ENCODE results near the gene MMP28. TPM values are rescaled to one million over a fixed set of nuclear protein-coding genes. Genes with fewer than 3 reads are reported as not detected.

MMP28 gene
- total and polyA plus RNA-seq, 7 experiments from 2014 or later, result 2.9 to 33.1 (median 14.8) TPM; not detected in 1

DNA sequence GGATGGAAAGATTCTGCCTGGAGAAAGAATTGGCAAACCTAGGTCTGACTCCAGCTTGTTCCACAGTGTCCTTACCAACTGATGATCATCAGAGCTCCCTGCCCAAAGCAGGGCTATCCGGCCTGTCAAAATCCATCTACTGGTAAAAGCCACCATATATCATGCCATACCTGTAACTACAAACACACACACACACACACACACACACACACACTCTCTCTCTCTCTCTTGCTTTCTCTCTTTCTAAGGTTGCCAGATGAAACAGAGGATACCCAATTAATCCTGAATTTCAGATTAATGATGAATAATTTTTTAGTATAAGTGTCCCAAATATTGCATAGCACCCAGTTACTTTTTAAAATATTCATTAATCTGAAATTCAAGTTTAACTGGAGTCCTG lies 1.5 kb upstream of the MMP28 start:
- ChIA-PET CTCF (interaction anchor here (0.6 to 7.1 kb wide), 5 partner anchors 13 to 87 kb away, joined by 4 to 41 read pairs (median 6); partner anchors contain the start of gene TAF15), POLR2A (interaction anchor here (1.0 to 6.0 kb wide), 5 partner anchors 9 to 33 kb away, joined by 3 to 34 read pairs (median 4); partner anchors contain the start of gene TAF15)
- Histone ChIP-seq H3K27me3 (ENCODE audit: control insufficient read depth in 2 of 2, insufficient read depth in 2 of 2, low read length in 2 of 2) (no peaks in the 10 kb centered on the region), H3K4me3 (ENCODE audit: low read length) (no peak overlapping the region), H3K27ac (ENCODE audit: low read depth, low read length) (no peak overlapping the region), H3K9me3 (ENCODE audit: control insufficient read depth in 2 of 3, low read length in 3 of 3) (no peaks in the 10 kb centered on the region), H3K36me3 (ENCODE audit: control insufficient read depth in 2 of 3, insufficient read depth in 3 of 3, low read length in 3 of 3) (no peaks in the 10 kb centered on the region), H3K4me1 (ENCODE audit: control insufficient read depth in 2 of 2, insufficient read depth in 2 of 2, low read length in 2 of 2) (peaks cover 4 to 32% of the 10 kb centered on the region in 2 donors)
- ATAC-seq (no peak), DNase-seq (no peak)
- peaks cover 0 to 3% (median 0%) of the 10 kb centered on the region in 11 donors for H3K9me3 Mint-ChIP-seq
- peak overlapping the region in 2 of 9 donors; percentile 7 to 27 for H3K27ac Mint-ChIP-seq
- H3K4me1 Mint-ChIP-seq, result peaks cover 15 to 65% (median 56%) of the 10 kb centered on the region in 7 donors
- intact Hi-C loops (cut with micrococcal nuclease), result no loop called here
- H3K36me3 Mint-ChIP-seq, result no peaks in the 10 kb centered on the region
- H3K4me3 Mint-ChIP-seq, result peak overlapping the region in 5 of 10 donors; percentile 12 to 84 (median 53)
- peaks cover 0 to 72% (median 22%) of the 10 kb centered on the region in 5 donors for H3K27me3 Mint-ChIP-seq

DNA sequence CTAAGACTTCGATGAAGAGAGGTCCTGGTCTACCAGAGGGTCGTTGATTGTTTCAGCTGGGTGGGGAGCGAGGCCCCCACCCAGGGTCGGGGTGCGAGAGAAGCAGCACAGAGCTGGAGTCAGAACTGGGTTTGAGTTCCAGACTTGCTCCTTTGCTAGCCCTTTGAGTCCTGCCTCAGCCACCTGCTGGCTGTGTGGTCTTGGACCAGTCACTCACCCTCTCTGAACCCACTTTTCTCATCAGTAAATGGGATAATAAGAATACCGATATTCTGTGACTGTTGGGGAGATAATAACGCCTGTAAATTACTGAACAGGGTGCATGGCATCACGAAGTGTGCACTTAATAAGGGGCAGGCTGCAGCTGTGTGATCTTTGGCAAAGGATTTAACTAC lies 427 bp upstream of the MMP28 start:
- Histone ChIP-seq H3K27ac (ENCODE audit: low read depth, low read length) (no peak overlapping the region), H3K36me3 (ENCODE audit: control insufficient read depth in 2 of 3, insufficient read depth in 3 of 3, low read length in 3 of 3) (no peaks in the 10 kb centered on the region), H3K9me3 (ENCODE audit: control insufficient read depth in 2 of 3, low read length in 3 of 3) (no peaks in the 10 kb centered on the region), H3K27me3 (ENCODE audit: control insufficient read depth in 2 of 2, insufficient read depth in 2 of 2, low read length in 2 of 2) (no peaks in the 10 kb centered on the region), H3K4me3 (ENCODE audit: low read length) (peak overlapping the region; percentile 33), H3K4me1 (ENCODE audit: control insufficient read depth in 2 of 2, insufficient read depth in 2 of 2, low read length in 2 of 2) (peaks cover 4 to 27% of the 10 kb centered on the region in 2 donors)
- H3K36me3 Mint-ChIP-seq, result no peaks in the 10 kb centered on the region
- CTCF ChIA-PET, result interaction anchor here (0.9 to 7.1 kb wide), 7 partner anchors 9 to 39 kb away, joined by 3 to 41 read pairs (median 5); partner anchors contain the start of gene TAF15
- H3K4me1 Mint-ChIP-seq, result peaks cover 7 to 65% (median 46%) of the 10 kb centered on the region in 7 donors
- peak overlapping the region in 4 of 9 donors; percentile 1 to 63 (median 47) for H3K27ac Mint-ChIP-seq
- DNase-seq (no peak), ATAC-seq (no peak)
- H3K9me3 Mint-ChIP-seq, result peaks cover 0 to 3% (median 0%) of the 10 kb centered on the region in 11 donors
- intact Hi-C loops (cut with micrococcal nuclease), result loop anchor here in 1 of 2 donors (1.0 kb wide), 2 partner anchors 8 to 13 kb away; partner anchors contain the start of gene TAF15
- POLR2A ChIA-PET, result interaction anchor here (1.0 to 6.0 kb wide), 3 partner anchors 13 to 32 kb away, joined by 3 to 34 read pairs (median 12); partner anchors contain the start of gene TAF15
- H3K4me3 Mint-ChIP-seq, result peak overlapping the region; percentile 77 to 87 (median 82)
- peaks cover 0 to 80% (median 22%) of the 10 kb centered on the region in 5 donors for H3K27me3 Mint-ChIP-seq

DNA sequence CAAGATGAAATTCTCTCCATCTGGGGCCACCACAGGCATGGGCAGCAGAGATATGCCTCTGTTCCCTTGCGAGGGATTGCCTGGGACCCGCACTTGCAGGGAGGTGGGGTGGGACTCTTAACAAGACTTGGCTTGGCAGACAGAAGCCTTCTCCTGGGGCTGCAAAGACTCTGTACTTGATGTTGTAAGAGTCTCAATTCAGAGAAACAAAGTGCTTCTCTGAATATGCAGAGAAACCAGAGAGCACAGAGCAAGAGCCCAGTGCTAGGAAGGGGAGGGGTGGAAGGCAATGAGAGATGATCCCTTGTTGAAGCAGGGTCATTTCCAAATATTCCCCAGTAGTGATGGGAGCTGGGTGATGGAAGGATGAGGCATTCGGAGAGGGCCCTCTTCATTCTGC lies 2.2 kb downstream of the MMP28 start:
- DNase-seq (no peak), ATAC-seq (no peak)
- ChIA-PET CTCF (interaction anchor here (1.3 to 7.1 kb wide), 5 partner anchors 9 to 28 kb away, joined by 3 to 41 read pairs (median 6); partner anchors contain the start of gene TAF15), POLR2A (interaction anchor here (0.5 to 6.0 kb wide), 4 partner anchors 8 to 16 kb away, joined by 3 to 34 read pairs (median 4); partner anchors contain the start of gene TAF15)
- Histone ChIP-seq H3K4me3 (ENCODE audit: low read length) (no peak overlapping the region), H3K4me1 (ENCODE audit: control insufficient read depth in 2 of 2, insufficient read depth in 2 of 2, low read length in 2 of 2) (peaks cover 4 to 33% of the 10 kb centered on the region in 2 donors), H3K36me3 (ENCODE audit: control insufficient read depth in 2 of 3, insufficient read depth in 3 of 3, low read length in 3 of 3) (no peaks in the 10 kb centered on the region), H3K27me3 (ENCODE audit: control insufficient read depth in 2 of 2, insufficient read depth in 2 of 2, low read length in 2 of 2) (no peaks in the 10 kb centered on the region), H3K27ac (ENCODE audit: low read depth, low read length) (no peak overlapping the region), H3K9me3 (ENCODE audit: control insufficient read depth in 2 of 3, low read length in 3 of 3) (no peaks in the 10 kb centered on the region)
- H3K27me3 Mint-ChIP-seq, result peaks cover 0 to 83% (median 19%) of the 10 kb centered on the region in 5 donors
- H3K36me3 Mint-ChIP-seq, result no peaks in the 10 kb centered on the region
- peak overlapping the region; percentile 37 to 90 (median 84) for H3K4me3 Mint-ChIP-seq
- H3K27ac Mint-ChIP-seq, result peak overlapping the region in 6 of 9 donors; percentile 30 to 72 (median 53)
- H3K4me1 Mint-ChIP-seq, result peaks cover 5 to 76% (median 55%) of the 10 kb centered on the region in 7 donors
- intact Hi-C loops (cut with micrococcal nuclease), result no loop called here
- no peaks in the 10 kb centered on the region for H3K9me3 Mint-ChIP-seq

DNA sequence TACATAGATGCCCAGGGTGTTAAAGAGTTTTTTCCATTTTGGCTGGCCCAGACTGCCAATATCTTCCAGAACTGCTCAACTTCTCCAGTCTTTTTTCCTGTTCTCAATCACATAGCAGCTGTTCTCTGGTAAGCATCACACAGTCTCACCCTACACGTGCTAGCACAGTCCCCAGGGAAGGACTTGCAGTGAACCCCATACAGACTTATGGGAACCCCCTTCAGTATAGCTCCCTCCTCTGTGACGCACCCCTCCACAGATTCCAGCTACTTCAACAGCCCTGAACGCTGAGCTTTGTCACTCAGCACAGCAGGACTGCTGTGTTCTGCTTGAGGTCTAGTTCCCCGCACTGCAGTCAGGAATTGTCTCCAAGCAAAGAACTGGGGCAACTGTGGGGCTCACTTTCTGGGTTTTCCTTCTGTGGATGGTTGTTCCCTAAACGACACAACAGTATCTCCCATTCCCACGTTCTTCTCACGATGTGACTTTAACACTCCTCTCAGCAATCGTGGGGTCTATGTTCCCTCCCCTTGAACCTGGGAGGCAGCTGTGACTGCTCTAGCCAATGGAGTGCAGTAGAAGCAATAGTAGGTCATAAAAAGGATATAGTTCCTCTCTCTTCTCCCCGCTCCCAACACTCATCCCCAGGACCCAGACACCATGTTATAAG lies 3.6 kb downstream of the MMP28 start:
- Mint-ChIP-seq H3K4me1 (peaks cover 5 to 85% (median 62%) of the 10 kb centered on the region in 7 donors), H3K36me3 (no peaks in the 10 kb centered on the region), H3K27ac (peak overlapping the region in 8 of 9 donors; percentile 18 to 71 (median 48)), H3K4me3 (peak overlapping the region in 6 of 10 donors; percentile 11 to 88 (median 43)), H3K27me3 (peaks cover 0 to 83% (median 16%) of the 10 kb centered on the region in 5 donors), H3K9me3 (no peaks in the 10 kb centered on the region)
- ATAC-seq (no peak), DNase-seq (no peak)
- CTCF ChIA-PET, result interaction anchor here (0.9 to 7.1 kb wide), 6 partner anchors 10 to 30 kb away, joined by 3 to 41 read pairs (median 6); partner anchors contain the start of gene TAF15
- Histone ChIP-seq H3K27me3 (ENCODE audit: control insufficient read depth in 2 of 2, insufficient read depth in 2 of 2, low read length in 2 of 2) (no peaks in the 10 kb centered on the region), H3K9me3 (ENCODE audit: control insufficient read depth in 2 of 3, low read length in 3 of 3) (no peaks in the 10 kb centered on the region), H3K27ac (ENCODE audit: low read depth, low read length) (no peak overlapping the region), H3K36me3 (ENCODE audit: control insufficient read depth in 2 of 3, insufficient read depth in 3 of 3, low read length in 3 of 3) (no peaks in the 10 kb centered on the region), H3K4me3 (ENCODE audit: low read length) (no peak overlapping the region), H3K4me1 (ENCODE audit: control insufficient read depth in 2 of 2, insufficient read depth in 2 of 2, low read length in 2 of 2) (peaks cover 4 to 36% of the 10 kb centered on the region in 2 donors)
- POLR2A ChIA-PET, result interaction anchor here (1.0 kb wide), 1 partner anchor 9 kb away, joined by 3 read pairs; no protein-coding TSS in a partner anchor
- intact Hi-C loops (cut with micrococcal nuclease), result no loop called here

DNA sequence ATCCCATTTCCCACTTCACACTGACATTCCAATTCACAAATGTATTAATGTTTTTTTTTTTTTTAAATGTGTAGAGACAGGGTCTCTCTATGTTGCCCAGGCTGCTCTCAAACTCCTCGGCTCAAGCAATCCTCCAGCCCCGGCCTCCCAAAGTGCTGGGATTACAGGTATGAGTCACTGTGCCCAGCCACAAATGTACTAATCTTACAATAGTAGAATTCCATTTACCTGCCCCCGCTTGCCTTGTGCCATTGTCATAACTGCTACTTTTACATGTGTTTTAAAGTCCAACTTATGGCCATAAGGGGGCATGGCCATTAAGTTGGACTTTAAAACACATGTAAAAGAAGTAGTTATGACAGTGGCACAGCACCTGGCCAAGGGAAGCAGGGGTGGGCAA lies 4.6 kb downstream of the MMP28 start:
- intact Hi-C loops (cut with micrococcal nuclease), result no loop called here
- no peaks in the 10 kb centered on the region for H3K9me3 Mint-ChIP-seq
- H3K27me3 ChIP-seq (ENCODE audit: control insufficient read depth in 2 of 2, insufficient read depth in 2 of 2, low read length in 2 of 2), result no peaks in the 10 kb centered on the region
- no peaks in the 10 kb centered on the region for H3K36me3 ChIP-seq (ENCODE audit: control insufficient read depth in 2 of 3, insufficient read depth in 3 of 3, low read length in 3 of 3)
- H3K27ac Mint-ChIP-seq, result peak overlapping the region in 6 of 9 donors; percentile 36 to 65 (median 58)
- peak overlapping the region in 4 of 10 donors; percentile 17 to 84 (median 36) for H3K4me3 Mint-ChIP-seq
- peaks cover 5 to 84% (median 59%) of the 10 kb centered on the region in 7 donors for H3K4me1 Mint-ChIP-seq
- peaks cover 0 to 79% (median 11%) of the 10 kb centered on the region in 5 donors for H3K27me3 Mint-ChIP-seq
- no peak overlapping the region for H3K27ac ChIP-seq (ENCODE audit: low read depth, low read length)
- no peak for ATAC-seq
- peaks cover 3 to 34% of the 10 kb centered on the region in 2 donors for H3K4me1 ChIP-seq (ENCODE audit: control insufficient read depth in 2 of 2, insufficient read depth in 2 of 2, low read length in 2 of 2)
- H3K4me3 ChIP-seq (ENCODE audit: low read length), result no peak overlapping the region
- ChIA-PET POLR2A (no interaction called here), CTCF (no interaction called here)
- DNase-seq, result no peak
- no peaks in the 10 kb centered on the region for H3K9me3 ChIP-seq (ENCODE audit: control insufficient read depth in 2 of 3, low read length in 3 of 3)
- no peaks in the 10 kb centered on the region for H3K36me3 Mint-ChIP-seq

All from naive thymus-derived CD4-positive, alpha-beta T cell (primary cell).